NK-92 treated with Interleukin-12 subunit alpha and Interleukin-12 subunit beta, amount 100 ng/mL, for 24 hours (cell line): ENCODE results near the gene FGF5.

Experiments used
- DNase-seq: peaks from one replicate; lab custom pipeline; 2025; lab: John Stamatoyannopoulos, UW

FGF5 gene

GRCh38 chr4:80336582-80336981, 70.1 kb downstream of the FGF5 start:
- DNase-seq, result no peak

DNA sequence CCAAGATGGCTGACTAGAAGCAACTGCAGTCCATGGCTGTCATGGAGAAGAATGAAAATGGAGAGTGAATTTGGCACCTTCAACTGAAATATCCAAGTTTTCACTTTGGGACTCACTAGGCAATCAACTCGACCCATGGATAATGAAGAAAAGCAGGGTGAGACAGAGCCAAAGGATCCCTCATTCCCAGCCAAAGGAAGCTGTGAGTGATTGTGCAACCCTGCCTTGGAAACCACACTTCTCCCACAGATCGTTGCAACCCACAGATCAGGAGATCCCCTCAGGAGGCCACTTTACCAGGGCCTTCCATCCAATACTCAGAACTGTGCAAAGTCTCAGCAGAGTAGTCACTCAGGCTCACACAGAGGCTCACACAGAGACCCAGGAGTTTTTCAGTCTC, 73.6 kb downstream of the FGF5 start:
- DNase-seq, result no peak
